HT-29 (cell line): ENCODE data around the gene PRIM2. TPM values are rescaled to one million over a fixed set of nuclear protein-coding genes. Genes with fewer than 3 reads are reported as not detected.
A peak's percentile ranks its signal among the peaks of the same experiment; 100 is the strongest.
"Not testable (repeated sequence)": the region's sequence is repeated elsewhere in the genome, so short reads cannot be mapped to it uniquely, and the experiment has no call there.

Experiments
- DNase-seq: peaks from one replicate; pipeline ENCODE4 v3.0.0-alpha.2; 2015; ENCODE audit warnings: low spot score
- total RNA-seq: library from RNA; depleted of rRNA; stranded (reverse); fragments of >200 nt; shearing (Covaris generic); gene quantifications from 2 replicates; pipeline ENCODE4 v1.2.3, GENCODE V29; 2014

Gene PRIM2
- total RNA-seq, 1 experiment from 2014 or later = 14.0 TPM

DNA sequence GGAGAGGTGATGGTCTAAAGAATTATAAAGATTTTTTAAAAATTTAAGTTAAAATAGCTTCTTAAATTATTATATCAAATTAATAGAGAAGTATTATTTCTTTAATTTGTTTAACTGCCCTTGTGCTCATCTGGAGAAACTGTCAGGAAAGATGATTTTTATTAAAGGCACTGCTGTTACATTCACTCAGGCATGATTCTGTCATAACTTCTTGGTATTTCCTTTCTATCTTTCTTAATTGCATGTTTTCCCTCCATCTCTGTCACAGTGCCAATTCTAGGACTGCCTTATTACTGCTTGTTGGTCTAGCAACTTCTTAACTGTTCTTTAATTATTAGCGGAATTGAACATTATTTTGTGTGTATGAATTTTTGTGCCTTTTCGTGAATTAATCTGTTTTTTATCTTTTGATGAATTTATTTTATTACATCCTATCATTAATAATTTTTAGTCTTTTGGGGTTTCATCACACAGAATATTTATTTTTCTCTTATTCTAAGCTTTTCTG, 47.7 kb downstream of the PRIM2 start:
- DNase-seq = not testable (repeated sequence)

- DNase-seq = not testable (repeated sequence)
These were observed 51.7 kb downstream of the PRIM2 start for GRCh38 chr6:57368965-57369731.

- DNase-seq = not testable (repeated sequence)
These were observed 54.3 kb downstream of the PRIM2 start for GRCh38 chr6:57371779-57372178.

- DNase-seq = not testable (repeated sequence)
These were observed 57.3 kb downstream of the PRIM2 start for GRCh38 chr6:57374764-57375163.

- DNase-seq = not testable (repeated sequence)
These were observed 58.7 kb downstream of the PRIM2 start for GRCh38 chr6:57376083-57376482.

- DNase-seq = not testable (repeated sequence)
These were observed 71.7 kb downstream of the PRIM2 start for GRCh38 chr6:57389038-57389592.

DNA sequence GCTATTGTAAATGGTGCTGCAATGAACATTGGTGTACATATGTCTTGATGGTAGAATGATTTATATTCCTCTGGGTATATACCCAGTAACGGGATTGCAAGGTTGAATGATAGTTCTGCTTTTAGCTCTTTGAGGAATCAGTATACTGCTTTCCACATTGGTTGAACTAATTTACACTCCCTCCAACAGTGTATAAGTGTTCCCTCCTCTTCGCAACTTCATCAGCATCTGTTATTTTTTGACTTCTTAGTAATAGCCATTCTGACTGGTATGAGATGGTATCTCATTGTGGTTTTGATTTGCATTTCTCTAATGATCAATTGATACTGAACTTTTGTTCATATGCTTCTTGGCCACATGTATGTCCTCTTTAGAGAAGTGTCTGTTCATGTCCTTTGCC, 73.4 kb downstream of the PRIM2 start:
- DNase-seq = not testable (repeated sequence)

- not testable (repeated sequence) for DNase-seq
These were observed 74.6 kb downstream of the PRIM2 start for GRCh38 chr6:57392047-57392446.

- DNase-seq = not testable (repeated sequence)
These were observed 101.9 kb downstream of the PRIM2 start for GRCh38 chr6:57419341-57419740.

GRCh38 chr6:57421503-57421902, 104.1 kb downstream of the PRIM2 start:
- no peak for DNase-seq

GRCh38 chr6:57423468-57423867, 106.0 kb downstream of the PRIM2 start:
- no peak for DNase-seq

GRCh38 chr6:57431742-57432141, 114.3 kb downstream of the PRIM2 start:
- not testable (repeated sequence) for DNase-seq

GRCh38 chr6:57432157-57432556, 114.7 kb downstream of the PRIM2 start:
- DNase-seq = no peak

DNA sequence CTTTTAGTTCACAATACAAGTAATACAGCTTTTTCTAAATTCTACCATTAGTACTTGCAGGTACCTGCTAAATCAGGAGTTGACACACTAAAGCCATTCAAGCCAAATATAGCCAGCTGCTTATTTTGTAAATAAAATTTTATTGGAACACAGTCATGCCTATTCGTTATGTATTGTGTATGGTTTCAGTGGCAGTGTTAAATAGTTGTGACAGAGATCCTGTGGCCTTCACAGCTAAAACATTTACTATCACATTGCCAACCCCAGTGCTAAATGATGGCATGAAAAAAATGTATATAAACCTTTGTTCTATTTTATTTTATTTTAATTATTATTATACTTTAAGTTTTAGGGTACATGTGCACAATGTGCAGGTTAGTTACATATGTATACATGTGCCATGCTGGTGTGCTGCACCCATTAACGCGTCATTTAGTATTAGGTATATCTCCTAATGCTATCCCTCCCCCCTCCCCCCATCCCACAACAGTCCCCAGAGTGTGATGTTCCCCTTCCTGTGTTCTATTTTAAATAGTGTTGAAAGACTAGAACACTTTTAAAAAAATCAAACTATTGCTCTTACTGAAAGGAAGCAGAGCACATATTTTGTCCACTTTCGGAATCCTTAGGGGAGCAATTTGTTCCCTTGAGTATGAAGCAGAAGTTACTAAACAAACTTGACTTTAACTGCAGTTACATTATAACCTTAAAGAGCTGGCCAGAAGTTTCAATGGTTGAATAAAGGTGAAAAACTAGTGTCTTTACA, 115.7 kb downstream of the PRIM2 start:
- DNase-seq = no peak

DNA sequence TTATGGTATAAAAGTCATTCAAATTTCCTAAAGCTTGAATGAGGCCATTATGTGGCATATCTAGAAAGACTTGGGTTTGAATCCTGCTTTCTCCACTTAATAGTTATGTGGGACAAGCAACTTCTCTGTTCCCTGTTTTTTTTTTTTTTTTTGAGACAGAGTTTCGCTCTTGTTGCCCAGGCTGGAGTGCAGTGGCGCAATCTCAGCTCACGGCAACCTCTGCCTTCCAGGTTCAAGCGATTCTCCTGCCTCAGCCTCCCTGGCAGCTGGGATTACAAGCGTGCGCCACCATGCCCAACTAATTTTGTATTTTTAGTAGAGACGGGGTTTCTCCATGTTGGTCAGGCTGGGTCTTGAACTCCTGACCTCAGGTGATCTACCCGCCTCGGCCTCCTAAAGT, 116.4 kb downstream of the PRIM2 start:
- not testable (repeated sequence) for DNase-seq

- DNase-seq = no peak
These were observed 117.5 kb downstream of the PRIM2 start for GRCh38 chr6:57434944-57435343.

- peak; percentile 18 for DNase-seq
These were observed 118.2 kb downstream of the PRIM2 start for GRCh38 chr6:57435475-57436160.

DNA sequence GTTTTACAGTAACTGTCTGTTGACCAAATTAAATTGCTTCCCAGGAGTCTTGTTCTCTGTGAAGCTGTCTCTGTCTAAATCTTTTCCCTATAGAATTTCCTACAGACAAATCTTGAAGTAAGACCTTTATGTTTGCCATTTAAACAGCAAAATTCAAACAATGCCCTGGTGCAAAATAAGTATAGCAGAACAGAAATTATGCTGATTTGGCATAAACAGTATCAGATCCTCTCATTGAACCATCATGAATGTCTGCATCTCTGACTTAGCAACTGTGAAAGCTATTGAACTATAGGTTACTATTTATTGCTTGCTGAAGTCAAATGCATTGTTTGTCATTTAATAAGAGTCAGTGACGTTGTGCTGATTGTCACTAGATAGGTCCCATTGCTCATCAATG, 123.3 kb downstream of the PRIM2 start:
- DNase-seq = not testable (repeated sequence)

DNA sequence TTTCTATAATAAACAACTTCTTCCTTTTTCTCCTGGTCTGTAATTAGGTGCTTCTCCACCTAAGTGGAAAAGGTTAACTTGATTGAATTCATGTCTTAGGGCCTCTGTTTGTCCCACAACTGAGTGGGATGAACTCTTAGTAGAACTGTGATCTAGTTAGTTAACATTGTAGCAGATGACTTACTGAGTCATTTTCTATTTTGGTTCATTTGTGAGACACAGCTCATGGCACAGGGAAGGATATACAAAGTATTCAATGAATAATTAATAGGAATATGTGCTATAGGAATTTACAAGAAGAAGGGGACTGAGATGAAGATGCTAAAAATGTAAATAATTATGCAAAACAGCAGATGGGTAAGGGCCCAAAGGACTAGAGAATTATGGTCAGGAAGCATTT, 124.7 kb downstream of the PRIM2 start:
- DNase-seq = not testable (repeated sequence)

DNA sequence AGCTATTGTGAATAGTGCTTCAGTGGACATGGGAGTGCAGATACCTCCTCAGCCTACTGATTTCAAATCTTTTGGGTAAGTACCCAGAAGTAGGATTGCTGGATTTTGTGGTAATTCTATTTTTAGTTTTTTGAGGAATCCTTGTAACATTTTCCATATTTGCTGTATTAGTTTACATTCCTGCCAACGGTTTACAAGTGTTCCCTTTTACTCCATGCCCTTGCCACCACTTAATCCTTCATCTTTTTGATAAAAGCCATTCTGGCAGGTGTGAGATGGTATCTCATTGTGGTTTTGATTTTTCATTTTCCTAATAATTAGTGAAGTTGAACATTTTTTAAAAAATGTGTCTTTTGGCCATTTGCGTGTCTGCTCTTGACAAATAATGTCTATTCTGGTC, 125.8 kb downstream of the PRIM2 start:
- DNase-seq = not testable (repeated sequence)

DNA sequence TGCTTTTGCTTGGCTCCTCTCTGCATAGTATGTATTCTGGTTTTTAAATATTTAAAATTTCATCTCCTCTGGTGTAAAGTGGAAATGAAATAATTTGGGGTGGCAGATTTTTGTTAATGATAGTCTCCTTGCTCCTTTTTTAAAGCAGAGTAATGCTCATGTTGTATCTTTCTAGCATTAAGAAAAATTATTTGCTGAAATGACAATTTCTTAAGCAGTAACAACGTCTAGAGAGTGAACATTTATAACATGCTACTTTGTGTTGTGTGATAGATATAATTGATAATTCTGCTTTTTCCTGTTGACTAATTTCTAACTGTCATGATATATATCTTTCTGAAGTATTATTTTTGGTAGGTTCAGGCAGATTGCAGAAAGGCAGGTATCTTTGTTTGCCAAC, 127.4 kb downstream of the PRIM2 start:
- DNase-seq = not testable (repeated sequence)

GRCh38 chr6:57445379-57445778, 127.9 kb downstream of the PRIM2 start:
- not testable (repeated sequence) for DNase-seq
